Measurements from ENCODE around the gene ASAP3. TPM values are rescaled to one million over a fixed set of nuclear protein-coding genes. Genes with fewer than 3 reads are reported as not detected.

Gene ASAP3
- total and polyA plus RNA-seq, 3 donors from 2014 or later: 34.1 to 48.0 (median 43.1) TPM

- TF ChIP-seq POLR2A (IDR thresholded peaks at IDR 0.05) (no peak), CTCF (IDR thresholded peaks at IDR 0.05) (no peak)
- no peak overlapping the region for H3K27ac ChIP-seq
- WGBS, 2 donors: 89 to 100% methylated on average over 1 of the region's 1 CpG
- DNase-seq: no peak
- no peak overlapping the region for H3K4me3 ChIP-seq
- no peaks in the 10 kb centered on the region for H3K27me3 ChIP-seq
- H3K36me3 ChIP-seq (ENCODE audit: low read depth, missing control alignments): no peaks in the 10 kb centered on the region
- intact Hi-C loops (cut with DNase I; ENCODE audit: low total_unique reads): no loop called here
- H3K4me1 ChIP-seq: peaks cover 31% of the 10 kb centered on the region
- no peaks in the 10 kb centered on the region for H3K9me3 ChIP-seq
These were observed 84.8 kb downstream of the ASAP3 start for GRCh38 chr1:23399229-23399628.

DNA sequence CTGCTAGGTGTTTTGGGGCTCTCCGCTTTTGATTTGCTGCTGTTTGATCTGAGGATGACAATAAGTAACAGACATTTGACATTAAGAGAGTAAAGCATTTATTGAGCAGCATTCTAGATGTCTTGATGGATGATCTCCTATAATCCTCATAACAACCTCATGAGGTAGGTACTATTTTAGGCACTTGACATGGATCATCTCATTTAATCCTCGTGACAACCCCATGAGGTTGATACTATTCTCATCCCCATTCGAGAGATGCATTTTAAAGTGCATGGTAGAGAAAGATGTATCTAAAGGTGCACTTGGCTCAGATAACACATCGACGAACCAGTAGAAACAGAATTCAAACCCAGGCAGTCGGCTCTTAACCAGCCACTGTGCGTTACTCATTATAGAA, 86.1 kb downstream of the ASAP3 start:
- 94 to 95% methylated on average over 7 of the region's 7 CpGs for WGBS, 2 donors
- intact Hi-C loops (cut with DNase I; ENCODE audit: low total_unique reads): no loop called here
- Histone ChIP-seq H3K9me3 (no peaks in the 10 kb centered on the region), H3K27ac (no peak overlapping the region), H3K27me3 (no peaks in the 10 kb centered on the region), H3K36me3 (ENCODE audit: low read depth, missing control alignments) (no peaks in the 10 kb centered on the region), H3K4me1 (peaks cover 27% of the 10 kb centered on the region), H3K4me3 (no peak overlapping the region)
- TF ChIP-seq CTCF (IDR thresholded peaks at IDR 0.05): no peak
- no peak for TF ChIP-seq POLR2A (IDR thresholded peaks at IDR 0.05)
- DNase-seq: no peak

DNA sequence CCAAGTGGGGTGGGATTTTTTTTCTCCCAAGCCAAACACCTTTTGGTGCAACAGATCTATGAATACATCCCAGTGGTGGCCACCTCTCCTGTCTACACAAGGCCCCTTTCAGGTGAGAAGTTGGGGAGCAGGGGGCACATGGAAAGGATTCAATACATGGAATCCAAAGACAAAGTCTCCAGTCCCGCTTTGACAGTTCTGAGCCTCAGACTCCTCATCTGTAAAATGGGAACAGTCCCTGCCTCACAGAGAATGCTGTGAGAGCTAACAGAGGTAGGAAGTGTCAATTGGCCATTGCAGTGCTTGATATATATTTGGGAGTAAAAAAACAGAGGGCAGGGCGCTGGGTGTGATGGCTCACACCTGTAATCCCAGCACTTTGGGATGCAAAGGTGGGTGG, 87.6 kb downstream of the ASAP3 start:
- TF ChIP-seq POLR2A (IDR thresholded peaks at IDR 0.05): no peak
- TF ChIP-seq CTCF (IDR thresholded peaks at IDR 0.05): no peak
- no peak overlapping the region for H3K4me3 ChIP-seq
- no peaks in the 10 kb centered on the region for H3K9me3 ChIP-seq
- DNase-seq: no peak
- H3K36me3 ChIP-seq (ENCODE audit: low read depth, missing control alignments): no peaks in the 10 kb centered on the region
- peaks cover 23% of the 10 kb centered on the region for H3K4me1 ChIP-seq
- intact Hi-C loops (cut with DNase I; ENCODE audit: low total_unique reads): no loop called here
- 94 to 98% methylated on average over 2 of the region's 2 CpGs for WGBS, 2 donors
- H3K27me3 ChIP-seq: no peaks in the 10 kb centered on the region
- H3K27ac ChIP-seq: no peak overlapping the region

- WGBS, 2 donors: 86 to 88% methylated on average over 4 of the region's 4 CpGs
- no peaks in the 10 kb centered on the region for H3K27me3 ChIP-seq
- intact Hi-C loops (cut with DNase I; ENCODE audit: low total_unique reads): no loop called here
- peak overlapping the region; percentile 78 to 84 for H3K27ac ChIP-seq
- no peaks in the 10 kb centered on the region for H3K36me3 ChIP-seq (ENCODE audit: low read depth, missing control alignments)
- H3K9me3 ChIP-seq: no peaks in the 10 kb centered on the region
- TF ChIP-seq POLR2A (IDR thresholded peaks at IDR 0.05) (no peak), CTCF (IDR thresholded peaks at IDR 0.05) (no peak)
- H3K4me1 ChIP-seq: peaks cover 21% of the 10 kb centered on the region
- H3K4me3 ChIP-seq: no peak overlapping the region
- DNase-seq: no peak
These were observed 88.1 kb downstream of the ASAP3 start for GRCh38 chr1:23395849-23396248.

GRCh38 chr1:23395154-23395724, 88.7 kb downstream of the ASAP3 start:
- no peaks in the 10 kb centered on the region for H3K9me3 ChIP-seq
- no peak for DNase-seq
- peak overlapping the region; percentile 78 to 84 for H3K27ac ChIP-seq
- no peaks in the 10 kb centered on the region for H3K27me3 ChIP-seq
- no peaks in the 10 kb centered on the region for H3K36me3 ChIP-seq (ENCODE audit: low read depth, missing control alignments)
- peaks cover 23% of the 10 kb centered on the region for H3K4me1 ChIP-seq
- H3K4me3 ChIP-seq: no peak overlapping the region
- no peak for TF ChIP-seq CTCF (IDR thresholded peaks at IDR 0.05)
- no peak for TF ChIP-seq POLR2A (IDR thresholded peaks at IDR 0.05)
- 37 to 41% methylated on average over 8 of the region's 8 CpGs for WGBS, 2 donors
- intact Hi-C loops (cut with DNase I; ENCODE audit: low total_unique reads): no loop called here
